Adrenal gland (tissue), 5 donors: Measurements from ENCODE around the gene BCAS3.

Source experiments
- CTCF ChIP-seq, 6 experiments: fragments of 450-650 bp in 4 of 6; fragments of 200-600 bp in 2 of 6; sonication (generic) in 1 of 6; IDR thresholded peaks; 1 replicate in 5 of 6; 2 replicates in 1 of 6; pipeline versions ENCODE4 v1.5.1 to v1.8.0; 2016 to 2021; ENCODE audit warnings: antibody characterized with exemption in 6 of 6, mild to moderate bottlenecking in 2 of 6, moderate library complexity in 1 of 6
- POLR2A ChIP-seq, 2 donors: fragments of 450-650 bp; IDR thresholded peaks; one replicate each; pipeline ENCODE4 v1.6.1; 2017; ENCODE audit warnings: antibody characterized with exemption in 2 of 2, mild to moderate bottlenecking in 2 of 2, moderate library complexity in 1 of 2
- donor health status: DM: no; HTN: no; CAD: no.

GRCh38 chr17:60920107-60920506 lies 242.5 kb downstream of the BCAS3 start:
- TF ChIP-seq CTCF (IDR thresholded peaks at IDR 0.05) (no peak), POLR2A (IDR thresholded peaks at IDR 0.05) (no peak)
